H1 (cell line): ENCODE data around the gene ANKRD6. TPM values are rescaled to one million over a fixed set of nuclear protein-coding genes. Genes with fewer than 3 reads are reported as not detected.

ENCODE experiments used
- BCL11A ChIP-seq, 2 experiments: IDR thresholded peaks; one replicate each; pipeline ENCODE4 v1.6.1; 2011; ENCODE audit warnings: low read depth in 2 of 2, low read length in 2 of 2, mild to moderate bottlenecking in 2 of 2
- CHD2 ChIP-seq: IDR thresholded peaks from 2 replicates; pipeline ENCODE4 v1.6.1; 2012; ENCODE audit warnings: low read length, improper control_type of control experiment
- EGR1 ChIP-seq: IDR thresholded peaks from 2 replicates; pipeline ENCODE4 v1.6.1; 2011; ENCODE audit warnings: low read depth, low read length, borderline replicate concordance
- SIRT6 ChIP-seq: IDR thresholded peaks from one replicate; pipeline ENCODE4 v1.7.1; 2012; ENCODE audit warnings: low read length, inconsistent platforms
- SIX5 ChIP-seq: IDR thresholded peaks from 2 replicates; pipeline ENCODE4 v1.6.1; 2011; ENCODE audit warnings: mild to moderate bottlenecking, low read depth, low read length
- SP4 ChIP-seq: IDR thresholded peaks from 2 replicates; pipeline ENCODE4 v1.6.1; 2012; ENCODE audit warnings: low read length, inconsistent platforms
- polyA plus RNA-seq, 7 experiments: library from polyadenylated mRNA; depleted of rRNA in 3 of 7; stranded (reverse) in 5 of 7; unstranded in 2 of 7; fragments of >200 nt in 5 of 7; fragments of 200-250 nt in 2 of 7; gene quantifications; 1 replicate in 5 of 7; 2 replicates in 1 of 7; 4 replicates in 1 of 7; pipeline versions ENCODE4 v1.2.1 to v1.2.3, GENCODE V29; 2011 to 2013; ENCODE audit warnings: missing spikeins in 2 of 7, mixed read lengths in 2 of 7
- total RNA-seq: library from RNA; stranded (reverse); fragmentation: NEBNext Ultra II Directional; extraction: Animal tissue kit (Norgen Biotek cat#: 25700); gene quantifications from 2 replicates; pipeline ENCODE4 v1.2.1, GENCODE V29; 2021
- TF ChIP-seq, protein P1 (sequence below), 3 experiments: IDR thresholded peaks; 1 replicate in 2 of 3; 2 replicates in 1 of 3; pipeline versions ENCODE4 v1.5.1 to v1.6.1; 2011; ENCODE audit warnings: low read length in 3 of 3, mild to moderate bottlenecking in 3 of 3, inconsistent platforms in 2 of 3, low read depth in 1 of 3, moderate library complexity in 1 of 3; ENCODE audit not compliant: insufficient read depth in 1 of 3; ENCODE audit errors: control extremely low read depth in 1 of 3

The ANKRD6 gene
- total and polyA plus RNA-seq, 2 of the 8 experiments (the other 6 are each of a cell fraction or from before 2014, with no cell fraction given), result 5.9 to 12.8 TPM

DNA sequence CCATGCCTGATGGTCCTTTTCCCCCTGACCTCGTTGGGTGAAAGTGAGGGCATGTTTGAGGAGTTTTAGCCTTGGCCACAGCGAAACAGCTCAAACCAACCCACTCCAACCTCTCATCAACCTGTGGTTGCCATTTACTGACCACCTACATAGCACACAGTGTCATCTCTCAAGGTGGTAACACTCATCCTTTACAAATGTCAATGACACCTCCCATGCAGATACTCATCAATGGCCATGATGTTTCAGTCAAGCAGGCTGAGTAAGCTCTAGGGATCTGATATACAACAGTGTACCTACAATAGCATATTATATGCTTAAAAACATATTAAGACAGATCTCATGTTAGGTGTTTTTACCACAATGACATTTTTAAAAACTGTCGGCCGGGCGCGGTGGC, 30.2 kb upstream of the ANKRD6 start (continued):
- TF ChIP-seq, protein P1, sequence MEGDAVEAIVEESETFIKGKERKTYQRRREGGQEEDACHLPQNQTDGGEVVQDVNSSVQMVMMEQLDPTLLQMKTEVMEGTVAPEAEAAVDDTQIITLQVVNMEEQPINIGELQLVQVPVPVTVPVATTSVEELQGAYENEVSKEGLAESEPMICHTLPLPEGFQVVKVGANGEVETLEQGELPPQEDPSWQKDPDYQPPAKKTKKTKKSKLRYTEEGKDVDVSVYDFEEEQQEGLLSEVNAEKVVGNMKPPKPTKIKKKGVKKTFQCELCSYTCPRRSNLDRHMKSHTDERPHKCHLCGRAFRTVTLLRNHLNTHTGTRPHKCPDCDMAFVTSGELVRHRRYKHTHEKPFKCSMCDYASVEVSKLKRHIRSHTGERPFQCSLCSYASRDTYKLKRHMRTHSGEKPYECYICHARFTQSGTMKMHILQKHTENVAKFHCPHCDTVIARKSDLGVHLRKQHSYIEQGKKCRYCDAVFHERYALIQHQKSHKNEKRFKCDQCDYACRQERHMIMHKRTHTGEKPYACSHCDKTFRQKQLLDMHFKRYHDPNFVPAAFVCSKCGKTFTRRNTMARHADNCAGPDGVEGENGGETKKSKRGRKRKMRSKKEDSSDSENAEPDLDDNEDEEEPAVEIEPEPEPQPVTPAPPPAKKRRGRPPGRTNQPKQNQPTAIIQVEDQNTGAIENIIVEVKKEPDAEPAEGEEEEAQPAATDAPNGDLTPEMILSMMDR (IDR thresholded peaks at IDR 0.05; ENCODE audit: control extremely low read depth in 1 of 3, insufficient read depth in 1 of 3, low read depth in 1 of 3, low read length in 3 of 3), result no peak
- no peak for TF ChIP-seq EGR1
- no peak for TF ChIP-seq SP4
- TF ChIP-seq CHD2, result no peak
- TF ChIP-seq BCL11A (IDR thresholded peaks at IDR 0.05; ENCODE audit: low read depth in 2 of 2, low read length in 2 of 2), result no peak
- TF ChIP-seq SIX5, result no peak
- TF ChIP-seq SIRT6, result no peak
- TF ChIP-seq, all 59 proteins: peak for 0
